ENCODE results near the gene SLC25A17.
"Not testable (repeated sequence)": the region's sequence is repeated elsewhere in the genome, so short reads cannot be mapped to it uniquely, and the experiment has no call there.

SLC25A17 gene

DNA sequence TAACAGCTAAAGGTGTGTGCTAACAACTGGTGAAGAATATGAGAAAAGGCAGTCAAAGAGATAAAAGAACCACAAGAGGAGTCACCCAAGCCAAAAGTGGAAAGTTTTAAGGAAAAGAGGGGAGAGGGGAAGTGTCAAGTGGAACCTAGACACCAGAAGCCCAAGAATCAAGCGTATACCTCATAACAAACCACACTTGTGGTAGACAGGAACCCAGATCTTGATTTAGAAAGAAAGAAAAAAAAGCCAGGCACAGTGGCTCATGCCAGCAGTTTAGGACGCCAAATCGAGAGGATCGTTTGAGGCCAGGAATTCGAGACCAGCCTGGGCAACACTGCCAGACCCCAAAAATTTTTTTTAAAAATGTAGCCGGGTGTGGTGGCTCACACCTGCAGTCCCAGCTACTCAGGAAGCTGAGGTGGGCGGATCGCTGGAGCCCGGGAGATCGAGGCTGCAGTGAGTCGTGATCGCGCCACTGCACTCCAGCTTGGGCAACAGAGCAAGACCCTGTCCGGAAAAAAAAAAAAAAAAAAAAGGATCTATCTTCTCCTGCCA lies 877 bp downstream of the SLC25A17 start:
- no peak for DNase-seq

DNA sequence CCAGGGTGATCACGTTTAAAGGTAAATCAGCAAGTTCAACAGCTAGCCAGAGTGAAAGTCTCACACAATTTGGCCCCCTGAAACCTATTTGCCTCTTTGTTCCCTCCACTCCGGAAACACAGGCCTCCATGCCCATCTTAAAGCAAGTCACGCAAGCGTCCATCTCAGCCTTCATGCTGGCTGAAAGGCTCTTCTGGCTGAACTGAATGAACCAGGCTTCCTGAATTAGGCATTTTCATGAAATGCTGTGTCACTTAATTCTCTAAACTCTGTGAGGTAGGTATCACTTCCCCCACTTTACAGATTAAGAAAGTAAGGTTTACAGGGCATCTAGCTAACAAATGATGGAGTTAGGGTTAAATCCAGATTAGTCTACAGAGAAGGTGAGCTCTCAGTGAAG lies 1.4 kb downstream of the SLC25A17 start:
- DNase-seq, result no peak

DNA sequence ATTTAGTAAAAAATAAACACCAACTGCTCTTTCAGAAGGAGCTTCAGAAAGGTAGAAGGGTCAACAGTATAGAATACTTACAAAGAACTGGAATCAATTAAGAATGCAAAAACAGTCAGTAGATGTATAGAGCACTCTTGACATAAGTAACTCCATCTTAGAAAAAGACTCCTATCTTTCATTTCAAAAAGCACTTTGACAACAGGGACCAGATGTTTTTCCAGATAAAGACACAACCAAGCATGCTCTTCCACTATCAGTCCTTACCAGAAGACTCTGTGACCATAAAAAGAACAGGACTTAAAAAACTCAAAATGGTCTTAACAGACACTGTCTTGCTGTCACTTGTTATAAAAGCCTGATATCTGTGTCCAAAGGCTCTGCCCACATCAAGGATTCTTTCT lies 5.2 kb downstream of the SLC25A17 start:
- DNase-seq, result no peak

DNA sequence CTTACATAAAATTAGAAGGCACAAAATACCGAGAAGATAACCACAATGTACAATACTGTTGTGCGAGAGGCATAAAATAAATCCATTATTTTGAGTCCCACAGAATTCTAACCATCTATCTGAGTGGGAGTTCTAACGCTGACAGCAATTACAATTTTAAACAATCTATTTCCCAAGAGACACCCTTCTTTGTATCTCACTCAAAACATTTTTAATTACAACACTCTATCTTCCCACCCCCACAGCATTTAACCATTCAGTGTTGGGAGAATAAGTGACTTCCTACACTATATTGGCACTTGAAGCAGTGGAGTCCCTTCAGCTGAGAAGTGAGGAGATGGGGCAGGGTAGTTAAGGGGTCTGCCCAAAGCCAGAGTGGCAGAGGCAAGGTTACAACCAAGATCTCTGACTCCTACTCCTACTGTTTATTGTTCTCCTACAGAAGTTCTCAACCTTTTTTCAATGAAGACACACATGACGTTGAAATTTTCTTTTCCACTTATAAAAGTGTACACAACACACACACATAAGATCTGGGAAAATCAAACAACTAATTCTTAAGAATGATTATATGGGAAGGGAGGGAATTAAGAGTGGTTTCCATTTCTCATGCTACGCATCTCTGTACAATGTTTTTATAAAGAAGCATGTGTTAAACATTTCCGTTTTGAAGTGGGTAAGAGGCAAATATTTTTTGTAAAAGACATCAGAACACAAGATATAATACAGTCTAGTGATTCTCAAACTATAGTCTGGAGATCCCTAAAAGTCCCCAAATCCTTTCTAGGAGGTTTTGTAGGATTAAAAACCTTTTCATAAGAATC lies 10.9 kb downstream of the SLC25A17 start:
- DNase-seq, result no peak

DNA sequence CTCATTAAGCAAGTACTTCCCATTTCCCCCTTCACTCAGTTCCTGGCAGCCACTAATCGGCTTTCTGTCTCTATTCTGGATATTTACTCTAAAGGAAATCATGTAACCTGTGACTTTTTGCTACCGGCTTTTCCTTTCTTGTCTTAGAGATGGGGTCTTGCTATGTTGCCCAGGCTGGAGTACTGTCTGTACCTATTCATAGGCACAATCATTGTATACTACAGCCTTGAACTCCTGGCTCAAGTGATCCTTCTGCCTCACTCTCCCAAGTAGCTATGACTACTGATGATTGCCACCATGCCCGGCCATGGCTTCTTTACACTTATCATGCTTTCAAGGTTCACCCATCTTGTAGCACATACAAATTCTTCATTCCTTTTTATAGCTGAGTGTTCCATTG lies 12.4 kb downstream of the SLC25A17 start:
- no peak for DNase-seq

DNA sequence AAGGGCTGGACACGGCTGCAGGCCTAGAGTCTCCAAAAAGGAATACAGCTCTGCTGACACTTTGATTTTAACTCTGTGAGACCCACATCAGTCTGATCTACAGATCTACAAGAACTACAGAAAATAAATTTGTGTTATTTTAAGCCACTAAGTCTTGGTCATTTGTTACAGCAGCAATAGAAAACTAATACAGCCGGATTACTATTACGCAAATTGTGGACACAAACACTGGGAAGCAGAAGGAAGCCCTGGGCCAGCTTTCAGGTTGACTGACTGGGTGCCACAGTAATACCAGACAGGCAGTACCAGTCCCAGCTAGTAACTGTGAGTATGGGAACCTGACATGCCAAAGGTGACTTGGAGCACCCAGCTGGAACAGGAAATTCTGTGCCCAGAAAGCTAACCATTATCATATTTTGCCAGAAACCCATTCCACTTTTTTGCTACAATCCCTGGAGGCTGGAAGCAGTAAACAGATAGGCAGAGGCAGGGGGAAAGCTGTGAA lies 13.4 kb downstream of the SLC25A17 start:
- no peak for DNase-seq

DNA sequence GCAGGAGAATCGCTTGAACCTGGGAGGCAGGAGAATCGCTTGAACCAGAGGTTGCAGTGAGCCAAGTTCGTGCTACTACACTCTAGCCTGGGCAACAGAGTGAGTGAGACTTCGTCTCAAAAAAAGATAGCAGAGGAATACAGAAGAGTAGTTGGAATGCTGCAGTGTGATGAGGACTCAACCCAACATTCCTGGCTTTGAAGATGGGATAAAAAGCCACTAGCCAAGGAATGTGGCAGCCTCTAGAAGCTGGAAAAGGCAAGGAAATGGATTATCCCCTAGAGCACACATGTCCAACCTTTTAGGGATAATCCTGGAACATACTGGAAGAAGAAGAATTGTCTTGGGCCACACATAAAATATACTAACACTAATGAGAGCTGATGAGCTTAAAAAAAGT lies 13.9 kb downstream of the SLC25A17 start:
- no peak for DNase-seq

DNA sequence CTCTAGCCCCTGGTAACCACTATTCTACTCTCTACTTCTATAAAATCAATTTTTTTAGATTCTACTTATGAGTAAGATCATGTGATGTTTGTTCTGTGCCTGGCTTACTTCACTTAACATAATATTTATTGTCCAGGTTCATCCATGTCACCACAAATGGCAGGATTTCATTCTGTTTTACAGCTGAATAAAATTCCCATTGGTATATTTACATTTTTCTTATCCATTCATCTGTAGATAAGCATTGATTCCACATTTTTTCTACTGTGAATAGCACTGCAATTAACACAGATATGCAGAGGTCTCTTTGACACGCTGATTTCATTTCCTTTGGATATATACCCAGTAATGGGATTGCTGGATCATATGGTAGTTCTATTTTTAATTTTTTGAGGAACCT lies 15.8 kb downstream of the SLC25A17 start:
- no peak for DNase-seq

DNA sequence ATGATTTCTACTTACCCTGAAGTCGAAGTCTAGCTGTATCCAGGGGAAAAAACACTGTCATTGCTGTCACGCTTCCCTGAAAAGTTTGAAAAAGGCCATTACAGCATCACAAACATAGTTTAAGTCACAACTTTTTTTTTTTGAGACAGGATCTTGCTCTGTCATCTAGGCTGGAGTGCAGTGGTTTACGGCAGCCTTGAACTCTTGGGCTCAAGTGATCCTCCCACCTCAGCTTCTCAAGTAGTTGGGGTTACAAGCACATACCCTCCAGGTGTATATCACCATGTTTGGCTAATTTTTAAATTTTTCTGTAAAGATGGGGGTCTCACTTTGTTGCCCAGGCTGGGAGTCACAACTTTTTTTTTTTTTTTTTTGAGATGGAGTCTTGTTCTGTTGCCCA lies 20.1 kb downstream of the SLC25A17 start:
- no peak for DNase-seq

DNA sequence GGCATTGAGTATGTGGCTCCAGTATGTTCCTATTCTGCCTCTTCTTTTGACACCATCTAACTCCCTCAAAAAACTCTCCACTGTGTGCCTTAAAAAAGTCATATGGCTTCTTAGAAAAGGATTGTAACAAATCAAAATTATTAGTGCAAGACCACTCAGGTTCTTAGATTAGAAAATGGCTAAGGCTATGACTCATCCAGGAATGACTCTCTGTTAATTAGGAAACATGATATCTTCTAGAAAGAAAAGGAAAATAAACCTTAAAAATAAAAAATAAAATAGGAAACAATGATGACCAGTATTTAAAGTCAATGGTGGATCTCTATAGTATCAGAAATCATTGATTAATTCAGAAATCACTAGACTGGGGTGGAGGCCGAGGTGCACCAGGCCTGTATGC lies 21.7 kb downstream of the SLC25A17 start:
- peak; percentile 43 for DNase-seq

DNA sequence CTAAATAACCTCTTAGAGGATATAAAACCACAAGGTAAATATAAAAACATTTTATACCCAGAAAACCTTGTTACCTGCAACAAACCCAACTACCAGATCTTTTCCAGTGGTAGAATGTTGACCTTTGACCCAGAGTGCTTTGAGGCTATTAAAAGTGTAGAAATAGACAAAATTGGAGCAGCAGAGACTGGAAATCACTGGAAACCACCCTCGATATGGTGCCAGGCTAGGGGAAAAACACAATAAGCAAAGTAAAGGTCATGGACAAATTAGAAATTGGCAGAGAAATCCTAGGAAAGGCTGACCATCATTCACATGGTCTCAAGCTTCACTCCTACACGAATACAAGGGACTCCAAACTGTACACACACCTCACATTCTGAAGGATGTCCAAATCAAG lies 26.7 kb downstream of the SLC25A17 start:
- no peak for DNase-seq

DNA sequence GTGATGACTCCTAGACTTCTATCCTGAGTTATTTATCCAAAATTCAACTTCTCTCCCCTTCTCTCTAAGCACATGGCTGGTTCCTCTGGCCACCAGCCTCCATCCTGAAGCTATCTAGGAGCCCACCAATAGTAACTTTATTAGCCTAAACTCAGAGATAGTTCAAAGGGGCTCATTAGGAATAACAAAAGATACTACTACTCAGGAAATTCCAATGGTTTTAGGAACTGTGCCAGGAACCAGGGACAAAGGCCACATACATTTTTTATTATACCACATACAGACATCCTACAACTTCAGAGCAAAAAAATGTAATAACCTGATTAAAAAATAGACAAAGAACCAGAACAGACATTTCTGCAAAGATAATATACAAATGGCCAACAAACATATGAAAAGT lies 27.9 kb downstream of the SLC25A17 start:
- DNase-seq, result peak; percentile 57

DNA sequence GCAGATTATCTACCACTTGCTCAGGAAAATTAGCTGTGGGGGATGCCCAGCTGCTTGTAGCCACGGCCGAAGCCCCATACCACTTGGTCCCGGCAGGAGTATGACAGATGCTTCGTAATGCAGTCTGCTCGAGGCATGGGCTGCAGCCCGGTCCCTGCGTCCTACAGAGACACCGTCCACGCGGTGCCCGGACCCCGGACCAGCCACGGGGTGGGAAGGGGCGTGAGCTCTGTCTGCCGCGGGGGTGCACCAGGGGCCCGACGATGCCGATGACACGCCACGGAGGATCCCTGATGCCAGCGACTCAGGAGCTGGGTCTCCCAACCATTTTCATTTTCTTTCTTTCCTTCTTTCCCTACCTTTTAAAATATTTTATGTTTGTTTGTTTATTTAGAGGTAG lies 30.0 kb downstream of the SLC25A17 start:
- DNase-seq, result no peak

DNA sequence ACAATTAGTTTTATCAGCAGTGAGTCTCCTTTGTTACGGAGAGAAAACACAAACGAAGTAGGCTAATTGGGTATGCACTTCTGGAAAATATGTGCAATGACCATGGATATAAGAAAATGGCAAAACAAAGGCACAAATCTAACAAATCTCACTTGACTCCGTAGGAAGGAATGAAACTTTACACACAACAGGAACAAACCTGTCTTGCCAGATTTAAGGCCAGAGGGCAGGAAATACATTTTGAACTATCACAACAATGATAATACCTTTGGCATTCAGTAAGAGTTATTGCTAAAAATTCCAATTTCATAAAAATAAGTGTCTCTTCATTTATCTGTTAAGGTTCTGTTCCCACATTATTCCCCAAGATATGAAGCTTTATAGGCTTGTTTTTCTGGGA lies 36.6 kb downstream of the SLC25A17 start:
- DNase-seq, result no peak

DNA sequence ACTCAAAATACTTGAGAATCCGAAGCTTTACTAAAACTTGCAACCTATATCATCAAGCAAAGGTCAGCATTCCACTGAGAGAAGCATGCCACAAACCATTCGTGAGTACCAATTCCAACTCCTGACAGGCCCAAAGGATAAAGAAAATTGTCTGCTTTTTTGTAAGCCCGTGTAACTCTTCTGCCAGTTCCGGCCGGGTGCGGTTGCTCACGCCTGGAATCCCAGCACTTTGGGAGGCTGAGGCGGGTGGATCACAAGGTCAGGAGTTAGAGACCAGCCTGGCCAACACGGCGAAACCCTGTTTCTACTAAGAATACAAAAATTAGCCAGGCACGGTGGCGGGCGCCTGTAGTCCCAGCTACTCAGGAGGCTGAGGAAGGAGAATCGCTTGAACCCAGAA lies 37.4 kb downstream of the SLC25A17 start:
- not testable (repeated sequence) for DNase-seq

DNA sequence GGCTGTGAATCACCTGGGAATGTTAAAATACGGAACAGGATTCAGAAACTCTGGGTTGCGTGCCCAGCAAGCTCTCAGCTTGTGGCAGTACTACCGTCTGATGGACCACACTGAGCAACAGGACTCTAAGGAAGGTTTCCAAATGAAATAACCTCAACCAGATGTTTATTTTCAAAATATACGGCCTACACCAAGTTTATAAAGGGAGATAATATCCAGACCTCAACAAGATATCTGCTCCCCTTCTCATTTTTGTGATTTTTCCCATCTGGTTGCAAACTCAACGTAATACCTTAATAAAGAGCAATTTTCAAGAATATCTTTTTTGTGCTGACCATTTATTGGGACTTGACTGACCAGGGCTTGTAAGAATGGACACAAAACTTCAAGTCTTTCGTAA lies 49.4 kb downstream of the SLC25A17 start:
- DNase-seq, result no peak

DNA sequence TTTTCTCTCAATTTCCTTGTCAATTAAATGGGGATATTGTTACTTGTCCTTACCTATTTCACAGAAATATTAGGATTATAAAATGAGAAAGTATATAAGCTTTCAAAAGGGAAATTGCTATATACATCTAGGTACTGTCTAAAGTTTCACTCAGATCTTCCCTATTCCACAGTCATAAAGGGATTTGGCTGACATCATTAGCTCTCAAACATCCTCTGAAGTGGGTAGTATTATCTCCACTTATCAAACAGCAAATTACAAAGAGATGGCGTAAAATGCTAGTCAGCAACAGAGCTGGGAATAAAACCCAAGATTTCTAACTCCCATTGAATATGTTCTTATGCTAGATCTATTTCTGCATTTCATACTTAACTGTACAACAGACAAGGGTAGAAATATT lies 50.9 kb downstream of the SLC25A17 start:
- DNase-seq, result no peak

DNA sequence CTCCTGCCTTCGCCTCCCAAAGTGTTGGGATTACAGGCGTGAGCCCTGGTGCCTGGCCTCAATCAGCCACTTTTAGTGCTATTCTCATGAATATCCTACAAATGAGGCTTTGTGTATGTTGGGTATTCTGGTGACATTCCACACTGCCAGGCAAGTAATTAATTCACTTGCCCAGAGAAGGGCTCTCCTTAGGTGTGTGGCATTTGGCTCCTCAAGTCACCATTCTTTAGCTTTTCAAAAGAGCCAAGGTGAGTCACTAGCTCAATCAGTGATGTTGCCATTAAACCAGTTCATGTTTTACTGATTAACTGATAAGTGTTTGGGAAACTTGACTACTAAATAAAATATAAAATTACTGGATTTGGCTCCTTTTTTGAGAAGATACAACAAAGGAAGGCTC lies 52.2 kb downstream of the SLC25A17 start:
- no peak for DNase-seq

DNA sequence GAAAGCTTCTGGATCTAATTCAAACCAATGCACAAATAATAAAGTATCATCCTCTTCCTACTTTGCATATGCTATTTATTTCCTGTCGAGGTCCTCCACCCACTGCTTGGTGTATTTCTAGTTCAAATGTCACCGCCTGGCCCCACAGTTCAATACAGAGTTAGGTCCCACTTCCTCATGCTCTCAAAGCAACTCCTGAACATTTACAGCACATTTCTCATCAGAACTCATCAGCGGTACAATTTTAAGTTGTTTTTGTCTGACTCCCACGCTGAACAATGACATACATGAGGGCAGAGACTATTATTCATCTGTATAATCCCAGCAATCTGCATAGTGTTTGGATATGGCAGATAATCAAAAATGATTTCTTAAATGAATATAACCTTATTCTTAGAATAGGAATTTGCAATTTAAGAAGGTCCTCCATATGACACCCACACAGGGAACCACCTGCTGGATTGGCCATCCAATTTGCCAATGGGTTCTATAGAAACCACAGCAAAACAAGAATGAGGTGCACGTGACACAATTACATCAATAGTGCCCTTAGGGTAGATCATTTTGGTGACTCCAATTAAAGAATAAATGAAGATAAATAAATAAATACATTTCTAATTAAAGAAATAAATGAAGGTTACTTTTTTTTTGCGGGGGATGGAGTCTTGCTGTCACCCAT lies 54.2 kb downstream of the SLC25A17 start:
- no peak for DNase-seq

DNA sequence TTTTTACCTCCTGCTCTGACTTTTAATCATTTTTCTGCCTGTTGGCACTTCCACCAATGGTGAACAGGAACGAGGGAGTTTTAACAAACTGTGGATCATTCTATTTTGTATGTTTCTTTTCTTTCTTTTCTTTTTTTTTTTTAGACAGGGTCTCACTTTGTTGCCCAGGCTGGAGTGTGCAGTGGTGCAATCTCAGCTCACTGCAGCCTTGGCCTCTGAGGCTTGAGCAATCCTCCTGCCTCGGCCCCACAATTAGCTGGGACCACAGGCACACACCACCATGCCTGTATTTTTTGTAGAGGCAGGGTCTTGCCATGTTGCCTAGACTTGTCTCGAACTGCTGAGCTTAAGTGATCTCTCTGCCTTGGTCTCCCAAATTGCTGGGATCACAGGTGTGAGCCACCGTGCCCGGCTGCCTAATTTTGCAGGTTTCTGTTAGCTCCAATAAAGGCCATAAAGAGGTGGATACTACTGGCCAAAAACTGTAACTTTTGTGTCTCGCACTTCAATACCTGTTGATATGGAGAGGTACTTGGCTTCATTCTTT lies 59.8 kb downstream of the SLC25A17 start:
- no peak for DNase-seq

DNA sequence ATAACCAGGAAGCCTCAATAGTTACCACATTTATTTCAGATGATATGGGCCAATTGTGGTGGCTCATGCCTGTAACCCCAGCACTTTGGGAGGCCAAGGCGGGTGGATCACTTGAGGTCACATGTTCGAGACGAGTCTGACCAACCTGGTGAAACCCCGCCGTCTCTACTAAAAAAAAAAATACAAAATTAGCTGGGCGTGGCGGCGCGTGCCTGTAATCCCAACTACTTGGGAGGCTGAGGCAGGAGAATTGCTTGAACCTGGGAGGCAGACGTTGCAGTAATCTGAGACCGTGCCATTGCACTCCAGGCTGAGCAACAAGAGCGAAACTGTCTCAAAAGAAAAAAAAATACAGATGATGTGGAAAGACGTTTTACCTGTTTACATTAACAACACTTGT lies 60.3 kb downstream of the SLC25A17 start:
- DNase-seq, result not testable (repeated sequence)

DNA sequence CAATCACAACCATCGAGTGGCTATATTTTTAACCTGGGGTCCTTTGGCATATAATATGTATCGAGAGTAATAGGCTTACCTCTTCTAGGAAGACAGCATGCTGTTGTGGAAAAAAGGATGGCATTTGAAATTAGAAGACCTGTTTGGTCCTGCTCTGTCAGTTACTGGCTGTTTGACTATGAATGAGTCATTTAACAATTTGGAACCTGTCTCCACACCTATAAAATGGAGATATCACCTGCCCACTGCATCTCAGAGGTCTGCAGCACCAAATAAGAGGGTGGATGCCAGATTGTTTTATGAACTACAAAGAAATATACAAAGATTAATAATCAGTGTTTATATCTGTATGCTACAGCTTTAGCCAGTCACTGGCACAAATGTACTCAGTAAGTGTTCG lies 60.8 kb downstream of the SLC25A17 start:
- DNase-seq, result no peak

DNA sequence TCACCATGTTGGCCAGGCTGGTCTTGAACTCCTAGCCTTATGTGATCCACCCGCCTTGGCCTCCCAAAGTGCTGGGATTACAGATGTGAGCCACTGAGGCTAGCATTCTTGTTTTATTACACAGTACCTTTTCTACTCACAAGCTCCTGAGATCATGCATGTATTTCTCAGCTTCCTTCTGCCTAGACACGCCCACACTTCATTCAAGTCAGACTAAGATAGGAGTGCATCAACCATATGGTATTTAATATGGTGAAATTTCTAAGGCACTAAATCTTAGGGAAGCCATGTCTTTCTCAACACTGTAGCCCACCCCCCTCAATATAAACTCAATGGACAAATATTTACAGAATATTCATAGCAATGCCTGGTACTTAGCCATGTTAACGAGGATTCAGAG lies 62.1 kb downstream of the SLC25A17 start:
- peak; percentile 49 for DNase-seq

DNA sequence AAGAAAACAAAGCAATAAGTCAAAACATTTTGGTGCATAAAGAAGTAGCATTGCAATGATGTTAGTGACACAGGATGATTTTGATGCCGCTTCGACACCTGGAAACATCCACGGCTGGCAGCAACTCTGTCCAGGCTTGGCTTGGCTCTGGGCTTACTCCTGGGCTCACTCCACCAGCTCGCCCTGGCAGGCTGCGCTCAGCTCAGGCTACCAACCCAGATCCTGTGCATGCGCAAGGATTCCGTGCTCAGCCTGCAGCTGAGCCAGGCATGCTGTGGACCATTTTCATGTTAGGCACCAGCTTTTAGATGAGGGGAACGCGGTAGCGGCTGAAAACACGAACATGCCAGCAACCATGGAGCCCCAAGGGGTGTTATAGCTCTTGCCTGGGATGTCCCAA lies 66.0 kb downstream of the SLC25A17 start:
- DNase-seq, result no peak

Measured in fibroblast of skin of right quadriceps (primary cell).